ENCODE data around the gene CDC42SE1.

Gene CDC42SE1

GRCh38 chr1:151039521-151039920 lies 19.9 kb downstream of the CDC42SE1 start:
- H2AFZ ChIP-seq = no peak overlapping the region
- TF ChIP-seq CTCF (IDR thresholded peaks at IDR 0.05) = no peak
- H3K9ac ChIP-seq = no peak overlapping the region
- no peak overlapping the region for H3K4me3 ChIP-seq (ENCODE audit: low read depth, low read length)
- H3K4me1 ChIP-seq = no peaks in the 10 kb centered on the region
- H3K4me2 ChIP-seq (ENCODE audit: low read length) = no peak overlapping the region
- H3K27me3 ChIP-seq (ENCODE audit: control insufficient read depth, insufficient read depth, low read length) = no peaks in the 10 kb centered on the region
- H3K36me3 ChIP-seq (ENCODE audit: control insufficient read depth, insufficient read depth, low read length) = no peaks in the 10 kb centered on the region
- H3K9me3 ChIP-seq (ENCODE audit: control insufficient read depth, low read length) = no peaks in the 10 kb centered on the region
- H3K79me2 ChIP-seq = no peaks in the 10 kb centered on the region
- no peak overlapping the region for H3K27ac ChIP-seq

GRCh38 chr1:151037032-151037431 lies 22.4 kb downstream of the CDC42SE1 start:
- Histone ChIP-seq H3K79me2 (no peaks in the 10 kb centered on the region), H3K4me1 (no peaks in the 10 kb centered on the region), H3K4me2 (ENCODE audit: low read length) (peak overlapping the region; percentile 66), H3K27me3 (ENCODE audit: control insufficient read depth, insufficient read depth, low read length) (no peaks in the 10 kb centered on the region), H3K9ac (no peak overlapping the region), H3K27ac (no peak overlapping the region), H3K36me3 (ENCODE audit: control insufficient read depth, insufficient read depth, low read length) (no peaks in the 10 kb centered on the region), H3K4me3 (ENCODE audit: low read depth, low read length) (peak overlapping the region; percentile 45), H2AFZ (no peak overlapping the region), H3K9me3 (ENCODE audit: control insufficient read depth, low read length) (no peaks in the 10 kb centered on the region)
- no peak for TF ChIP-seq CTCF (IDR thresholded peaks at IDR 0.05)

- no peaks in the 10 kb centered on the region for H3K27me3 ChIP-seq (ENCODE audit: control insufficient read depth, insufficient read depth, low read length)
- H3K36me3 ChIP-seq (ENCODE audit: control insufficient read depth, insufficient read depth, low read length) = no peaks in the 10 kb centered on the region
- H3K4me2 ChIP-seq (ENCODE audit: low read length) = peak within 1 kb of the TSS; percentile 66
- no peak within 1 kb of the TSS for H3K27ac ChIP-seq
- no peaks in the 10 kb centered on the region for H3K4me1 ChIP-seq
- H2AFZ ChIP-seq = no peak within 1 kb of the TSS
- no peak within 1 kb of the TSS for H3K9ac ChIP-seq
- TF ChIP-seq CTCF (IDR thresholded peaks at IDR 0.05) = no peak
- no peaks in the 10 kb centered on the region for H3K9me3 ChIP-seq (ENCODE audit: control insufficient read depth, low read length)
- no peaks in the 10 kb centered on the region for H3K79me2 ChIP-seq
- peak within 1 kb of the TSS; percentile 45 for H3K4me3 ChIP-seq (ENCODE audit: low read depth, low read length)
Measured at GRCh38 chr1:151036356-151036755, 23.1 kb downstream of the CDC42SE1 start, which contains the start of gene BNIPL. TSS of gene BNIPL (plus strand) at chr1:151036586. CDS start at chr1:151036726, 140 bp downstream.

DNA sequence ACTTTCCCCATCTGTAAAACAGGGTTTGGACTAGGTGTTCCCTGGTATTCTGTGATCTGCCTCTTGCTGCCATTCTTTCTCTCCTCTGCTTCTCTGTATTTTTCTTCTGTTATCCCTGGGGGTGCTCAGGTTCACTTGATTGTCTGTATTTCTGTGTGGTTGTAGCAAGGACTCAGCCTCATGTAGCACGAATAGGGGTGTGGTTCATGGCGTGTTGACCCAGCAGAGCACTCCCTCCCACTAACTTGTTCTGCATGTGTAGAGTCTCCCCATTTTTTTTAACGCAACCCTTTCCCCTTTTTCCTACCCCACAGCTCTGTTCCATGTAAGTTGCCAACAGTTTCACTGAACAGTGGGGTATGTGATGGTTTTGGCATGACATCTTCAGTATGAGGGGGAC lies 24.3 kb downstream of the CDC42SE1 start:
- TF ChIP-seq CTCF (IDR thresholded peaks at IDR 0.05) = no peak
- Histone ChIP-seq H3K9ac (no peak overlapping the region), H3K27ac (no peak overlapping the region), H3K4me3 (ENCODE audit: low read depth, low read length) (no peak overlapping the region), H3K36me3 (ENCODE audit: control insufficient read depth, insufficient read depth, low read length) (no peaks in the 10 kb centered on the region), H3K9me3 (ENCODE audit: control insufficient read depth, low read length) (no peaks in the 10 kb centered on the region), H3K79me2 (no peaks in the 10 kb centered on the region), H3K4me1 (no peaks in the 10 kb centered on the region), H3K27me3 (ENCODE audit: control insufficient read depth, insufficient read depth, low read length) (no peaks in the 10 kb centered on the region), H3K4me2 (ENCODE audit: low read length) (no peak overlapping the region), H2AFZ (no peak overlapping the region)

- H3K4me1 ChIP-seq = no peaks in the 10 kb centered on the region
- no peak overlapping the region for H3K27ac ChIP-seq
- no peaks in the 10 kb centered on the region for H3K36me3 ChIP-seq (ENCODE audit: control insufficient read depth, insufficient read depth, low read length)
- no peak overlapping the region for H3K4me2 ChIP-seq (ENCODE audit: low read length)
- no peaks in the 10 kb centered on the region for H3K27me3 ChIP-seq (ENCODE audit: control insufficient read depth, insufficient read depth, low read length)
- H3K79me2 ChIP-seq = no peaks in the 10 kb centered on the region
- TF ChIP-seq CTCF (IDR thresholded peaks at IDR 0.05) = no peak
- H2AFZ ChIP-seq = no peak overlapping the region
- H3K9me3 ChIP-seq (ENCODE audit: control insufficient read depth, low read length) = no peaks in the 10 kb centered on the region
- H3K4me3 ChIP-seq (ENCODE audit: low read depth, low read length) = no peak overlapping the region
- H3K9ac ChIP-seq = no peak overlapping the region
Measured at GRCh38 chr1:151032164-151032563, 27.3 kb downstream of the CDC42SE1 start.
